GM23338 (cell line): ENCODE data around the gene SHISA7. TPM values are rescaled to one million over a fixed set of nuclear protein-coding genes. Genes with fewer than 3 reads are reported as not detected.

Experiments
- ATAC-seq: fragments of 200-7000 bp; cut with Tn5 transposase; 3 replicates; pipeline ENCODE4 v1.9.1; 2020
- DNase-seq: peaks from one replicate; pipeline ENCODE4 v3.0.0-alpha.2; 2015; ENCODE audit warnings: low spot score
- H2AFZ ChIP-seq: fragments of 200-600 bp; sonication (generic); 2 replicates; pipeline ENCODE4 v1.8.0; 2016; ENCODE audit warnings: antibody characterized with exemption, mild to moderate bottlenecking, moderate library complexity
- H3F3A ChIP-seq: fragments of 200-600 bp; sonication (generic); replicated peaks from 2 replicates; pipeline ENCODE4 v1.8.0; 2017; ENCODE audit warnings: antibody characterized with exemption, mixed run types, low read depth
- H3K27ac ChIP-seq: fragments of 200-600 bp; sonication (generic); 2 replicates; pipeline ENCODE4 v1.6.1; 2016; ENCODE audit warnings: low read depth
- H3K27me3 ChIP-seq: fragments of 200-600 bp; sonication (generic); 2 replicates; pipeline ENCODE4 v1.8.0; 2016; ENCODE audit warnings: mild to moderate bottlenecking, mixed run types, moderate library complexity; ENCODE audit not compliant: insufficient read depth
- H3K36me3 ChIP-seq: fragments of 200-600 bp; sonication (generic); 2 replicates; pipeline ENCODE4 v1.8.0; 2016; ENCODE audit warnings: mild to moderate bottlenecking; ENCODE audit not compliant: insufficient read depth
- H3K4me1 ChIP-seq: fragments of 200-600 bp; sonication (generic); 2 replicates; pipeline ENCODE4 v1.8.0; 2016; ENCODE audit warnings: mild to moderate bottlenecking, moderate library complexity; ENCODE audit not compliant: insufficient read depth
- H3K4me2 ChIP-seq: fragments of 200-600 bp; sonication (generic); 2 replicates; pipeline ENCODE4 v1.7.1; 2017; ENCODE audit warnings: mixed run types
- H3K4me3 ChIP-seq: fragments of 200-600 bp; sonication (generic); 2 replicates; pipeline ENCODE4 v1.6.1; 2016; ENCODE audit warnings: mixed run types
- H3K79me2 ChIP-seq: fragments of 200-600 bp; sonication (generic); replicated peaks from 2 replicates; pipeline ENCODE4 v1.8.0; 2017; ENCODE audit warnings: mild to moderate bottlenecking; ENCODE audit not compliant: insufficient read depth
- H3K9me2 ChIP-seq: fragments of 200-600 bp; sonication (generic); 2 replicates; pipeline ENCODE4 v1.8.0; 2017; ENCODE audit not compliant: insufficient read depth
- H4K20me1 ChIP-seq: fragments of 200-600 bp; sonication (generic); replicated peaks from 2 replicates; pipeline ENCODE4 v1.8.0; 2017; ENCODE audit warnings: mild to moderate bottlenecking; ENCODE audit not compliant: insufficient read depth
- H3K27ac Mint-ChIP-seq: 2 replicates; pipeline ENCODE4 v1.8.0; 2020; ENCODE audit warnings: inconsistent platforms, mild to moderate bottlenecking, moderate library complexity, mixed read lengths
- H3K27me3 Mint-ChIP-seq: 3 replicates; pipeline ENCODE4 v1.8.0; 2022; ENCODE audit warnings: low read depth, mild to moderate bottlenecking, moderate library complexity, mixed read lengths, inconsistent platforms; ENCODE audit not compliant: insufficient read depth, poor library complexity
- H3K36me3 Mint-ChIP-seq: 3 replicates; pipeline ENCODE4 v1.8.0; 2021; ENCODE audit warnings: low read depth, mild to moderate bottlenecking, inconsistent platforms, moderate library complexity, mixed read lengths
- H3K4me1 Mint-ChIP-seq: 3 replicates; pipeline ENCODE4 v1.8.0; 2020; ENCODE audit warnings: mild to moderate bottlenecking, inconsistent platforms, mixed read lengths
- H3K4me3 Mint-ChIP-seq: 3 replicates; pipeline ENCODE4 v1.8.0; 2021; ENCODE audit warnings: moderate library complexity, mild to moderate bottlenecking, inconsistent platforms, mixed read lengths
- H3K9me3 Mint-ChIP-seq: 3 replicates; pipeline ENCODE4 v1.8.0; 2020; ENCODE audit warnings: moderate library complexity, mild to moderate bottlenecking, inconsistent platforms, mixed read lengths
- CREB1 ChIP-seq: fragments of 250-450 bp; sonication (Bioruptor Pico); IDR thresholded peaks from 2 replicates; pipeline ENCODE4 v1.5.0; 2020; ENCODE audit warnings: low read depth, mild to moderate bottlenecking, moderate library complexity
- EZH2 ChIP-seq: fragments of 200-600 bp; sonication (generic); IDR thresholded peaks from one replicate; pipeline ENCODE4 v1.8.0; 2017; ENCODE audit warnings: antibody characterized with exemption, mild to moderate bottlenecking, low read depth; ENCODE audit not compliant: unreplicated experiment
- EZH2phosphoT487 ChIP-seq: fragments of 200-600 bp; sonication (generic); IDR thresholded peaks from one replicate; pipeline ENCODE4 v1.8.1; 2018; ENCODE audit warnings: antibody characterized with exemption; ENCODE audit not compliant: unreplicated experiment
- JUNB ChIP-seq: IDR thresholded peaks from one replicate; pipeline ENCODE4 v1.6.1; 2016; ENCODE audit warnings: antibody characterized with exemption; ENCODE audit not compliant: unreplicated experiment
- NANOG ChIP-seq: IDR thresholded peaks from 2 replicates; pipeline ENCODE4 v1.6.1; 2016; ENCODE audit warnings: antibody characterized with exemption, borderline replicate concordance
- POLR2AphosphoS5 ChIP-seq: IDR thresholded peaks from 2 replicates; pipeline ENCODE4 v1.6.1; 2016; ENCODE audit warnings: antibody characterized with exemption, low read depth
- STAT1 ChIP-seq: IDR thresholded peaks from one replicate; pipeline ENCODE4 v1.6.1; 2016; ENCODE audit warnings: antibody characterized with exemption; ENCODE audit not compliant: unreplicated experiment
- ZNF114 ChIP-seq: fragments of 250-450 bp; sonication (Bioruptor Pico); IDR thresholded peaks from 2 replicates; pipeline ENCODE4 v1.5.0; 2020; ENCODE audit warnings: mild to moderate bottlenecking, moderate library complexity
- ZNF331 ChIP-seq: fragments of 250-450 bp; sonication (Bioruptor Pico); IDR thresholded peaks from 2 replicates; pipeline ENCODE4 v1.5.0; 2020; ENCODE audit warnings: low read depth, mild to moderate bottlenecking, moderate library complexity
- polyA plus RNA-seq: library from polyadenylated mRNA; unstranded; fragments of >200 nt; fragmentation: Nextera tagmentation; extraction: Ambion mirVana; gene quantifications from 2 replicates; pipeline ENCODE4 v1.2.1, GENCODE V29; 2016
- total RNA-seq: library from RNA; depleted of rRNA; stranded (reverse); fragments of >200 nt; shearing (Covaris generic); gene quantifications from 2 replicates; pipeline ENCODE4 v1.2.3, GENCODE V29; 2014
- TF ChIP-seq, protein P1 (sequence below): IDR thresholded peaks from one replicate; pipeline ENCODE4 v1.6.1; 2018; ENCODE audit warnings: antibody characterized with exemption; ENCODE audit not compliant: unreplicated experiment
- TF ChIP-seq, protein P2 (sequence below): fragments of 250-450 bp; sonication (Bioruptor Pico); IDR thresholded peaks from 2 replicates; pipeline ENCODE4 v1.5.0; 2020; ENCODE audit warnings: mild to moderate bottlenecking, moderate library complexity
- TF ChIP-seq, protein P3 (sequence below): IDR thresholded peaks from 2 replicates; pipeline ENCODE4 v1.6.1; 2016; ENCODE audit warnings: antibody characterized with exemption
- TF ChIP-seq, protein P4 (sequence below), 2 experiments: fragments of 200-600 bp in 1 of 2; sonication (generic) in 1 of 2; conservative IDR thresholded peaks; 2 replicates each; pipeline versions ENCODE4 v1.5.1 to v1.6.1; 2016 to 2017; ENCODE audit warnings: antibody characterized with exemption in 2 of 2, low read depth in 2 of 2, mild to moderate bottlenecking in 2 of 2, moderate library complexity in 1 of 2

Gene SHISA7
- total and polyA plus RNA-seq, 2 experiments from 2014 or later, result 0.32 to 1.4 TPM

- Histone ChIP-seq H2AFZ (no peak overlapping the region), H3K4me2 (no peak overlapping the region), H3K27me3 (no peaks in the 10 kb centered on the region), H3F3A (peaks cover 22% of the 10 kb centered on the region), H3K9me2 (no peaks in the 10 kb centered on the region), H3K79me2 (no peaks in the 10 kb centered on the region), H3K4me1 (peaks cover 13% of the 10 kb centered on the region; the same call in 1 of the 2 replicates), H3K4me3 (no peak overlapping the region), H3K27ac (no peak overlapping the region), H4K20me1 (no peaks in the 10 kb centered on the region), H3K36me3 (no peaks in the 10 kb centered on the region)
- Mint-ChIP-seq H3K4me3 (no peak overlapping the region), H3K4me1 (peaks cover 16% of the 10 kb centered on the region), H3K9me3 (no peaks in the 10 kb centered on the region), H3K36me3 (no peaks in the 10 kb centered on the region), H3K27me3 (peaks cover 14% of the 10 kb centered on the region), H3K27ac (no peak overlapping the region)
- DNase-seq (no peak), ATAC-seq (no peak)
- TF ChIP-seq STAT1 (no peak), ZNF114 (CRISPR knock-in tag) (no peak), EZH2 (no peak), JUNB (no peak), CREB1 (CRISPR knock-in tag) (no peak), EZH2phosphoT487 (no peak), NANOG (no peak), ZNF331 (CRISPR knock-in tag) (no peak), POLR2AphosphoS5 (no peak)
- TF ChIP-seq, protein P1, sequence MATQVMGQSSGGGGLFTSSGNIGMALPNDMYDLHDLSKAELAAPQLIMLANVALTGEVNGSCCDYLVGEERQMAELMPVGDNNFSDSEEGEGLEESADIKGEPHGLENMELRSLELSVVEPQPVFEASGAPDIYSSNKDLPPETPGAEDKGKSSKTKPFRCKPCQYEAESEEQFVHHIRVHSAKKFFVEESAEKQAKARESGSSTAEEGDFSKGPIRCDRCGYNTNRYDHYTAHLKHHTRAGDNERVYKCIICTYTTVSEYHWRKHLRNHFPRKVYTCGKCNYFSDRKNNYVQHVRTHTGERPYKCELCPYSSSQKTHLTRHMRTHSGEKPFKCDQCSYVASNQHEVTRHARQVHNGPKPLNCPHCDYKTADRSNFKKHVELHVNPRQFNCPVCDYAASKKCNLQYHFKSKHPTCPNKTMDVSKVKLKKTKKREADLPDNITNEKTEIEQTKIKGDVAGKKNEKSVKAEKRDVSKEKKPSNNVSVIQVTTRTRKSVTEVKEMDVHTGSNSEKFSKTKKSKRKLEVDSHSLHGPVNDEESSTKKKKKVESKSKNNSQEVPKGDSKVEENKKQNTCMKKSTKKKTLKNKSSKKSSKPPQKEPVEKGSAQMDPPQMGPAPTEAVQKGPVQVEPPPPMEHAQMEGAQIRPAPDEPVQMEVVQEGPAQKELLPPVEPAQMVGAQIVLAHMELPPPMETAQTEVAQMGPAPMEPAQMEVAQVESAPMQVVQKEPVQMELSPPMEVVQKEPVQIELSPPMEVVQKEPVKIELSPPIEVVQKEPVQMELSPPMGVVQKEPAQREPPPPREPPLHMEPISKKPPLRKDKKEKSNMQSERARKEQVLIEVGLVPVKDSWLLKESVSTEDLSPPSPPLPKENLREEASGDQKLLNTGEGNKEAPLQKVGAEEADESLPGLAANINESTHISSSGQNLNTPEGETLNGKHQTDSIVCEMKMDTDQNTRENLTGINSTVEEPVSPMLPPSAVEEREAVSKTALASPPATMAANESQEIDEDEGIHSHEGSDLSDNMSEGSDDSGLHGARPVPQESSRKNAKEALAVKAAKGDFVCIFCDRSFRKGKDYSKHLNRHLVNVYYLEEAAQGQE, result no peak
- TF ChIP-seq, protein P2, sequence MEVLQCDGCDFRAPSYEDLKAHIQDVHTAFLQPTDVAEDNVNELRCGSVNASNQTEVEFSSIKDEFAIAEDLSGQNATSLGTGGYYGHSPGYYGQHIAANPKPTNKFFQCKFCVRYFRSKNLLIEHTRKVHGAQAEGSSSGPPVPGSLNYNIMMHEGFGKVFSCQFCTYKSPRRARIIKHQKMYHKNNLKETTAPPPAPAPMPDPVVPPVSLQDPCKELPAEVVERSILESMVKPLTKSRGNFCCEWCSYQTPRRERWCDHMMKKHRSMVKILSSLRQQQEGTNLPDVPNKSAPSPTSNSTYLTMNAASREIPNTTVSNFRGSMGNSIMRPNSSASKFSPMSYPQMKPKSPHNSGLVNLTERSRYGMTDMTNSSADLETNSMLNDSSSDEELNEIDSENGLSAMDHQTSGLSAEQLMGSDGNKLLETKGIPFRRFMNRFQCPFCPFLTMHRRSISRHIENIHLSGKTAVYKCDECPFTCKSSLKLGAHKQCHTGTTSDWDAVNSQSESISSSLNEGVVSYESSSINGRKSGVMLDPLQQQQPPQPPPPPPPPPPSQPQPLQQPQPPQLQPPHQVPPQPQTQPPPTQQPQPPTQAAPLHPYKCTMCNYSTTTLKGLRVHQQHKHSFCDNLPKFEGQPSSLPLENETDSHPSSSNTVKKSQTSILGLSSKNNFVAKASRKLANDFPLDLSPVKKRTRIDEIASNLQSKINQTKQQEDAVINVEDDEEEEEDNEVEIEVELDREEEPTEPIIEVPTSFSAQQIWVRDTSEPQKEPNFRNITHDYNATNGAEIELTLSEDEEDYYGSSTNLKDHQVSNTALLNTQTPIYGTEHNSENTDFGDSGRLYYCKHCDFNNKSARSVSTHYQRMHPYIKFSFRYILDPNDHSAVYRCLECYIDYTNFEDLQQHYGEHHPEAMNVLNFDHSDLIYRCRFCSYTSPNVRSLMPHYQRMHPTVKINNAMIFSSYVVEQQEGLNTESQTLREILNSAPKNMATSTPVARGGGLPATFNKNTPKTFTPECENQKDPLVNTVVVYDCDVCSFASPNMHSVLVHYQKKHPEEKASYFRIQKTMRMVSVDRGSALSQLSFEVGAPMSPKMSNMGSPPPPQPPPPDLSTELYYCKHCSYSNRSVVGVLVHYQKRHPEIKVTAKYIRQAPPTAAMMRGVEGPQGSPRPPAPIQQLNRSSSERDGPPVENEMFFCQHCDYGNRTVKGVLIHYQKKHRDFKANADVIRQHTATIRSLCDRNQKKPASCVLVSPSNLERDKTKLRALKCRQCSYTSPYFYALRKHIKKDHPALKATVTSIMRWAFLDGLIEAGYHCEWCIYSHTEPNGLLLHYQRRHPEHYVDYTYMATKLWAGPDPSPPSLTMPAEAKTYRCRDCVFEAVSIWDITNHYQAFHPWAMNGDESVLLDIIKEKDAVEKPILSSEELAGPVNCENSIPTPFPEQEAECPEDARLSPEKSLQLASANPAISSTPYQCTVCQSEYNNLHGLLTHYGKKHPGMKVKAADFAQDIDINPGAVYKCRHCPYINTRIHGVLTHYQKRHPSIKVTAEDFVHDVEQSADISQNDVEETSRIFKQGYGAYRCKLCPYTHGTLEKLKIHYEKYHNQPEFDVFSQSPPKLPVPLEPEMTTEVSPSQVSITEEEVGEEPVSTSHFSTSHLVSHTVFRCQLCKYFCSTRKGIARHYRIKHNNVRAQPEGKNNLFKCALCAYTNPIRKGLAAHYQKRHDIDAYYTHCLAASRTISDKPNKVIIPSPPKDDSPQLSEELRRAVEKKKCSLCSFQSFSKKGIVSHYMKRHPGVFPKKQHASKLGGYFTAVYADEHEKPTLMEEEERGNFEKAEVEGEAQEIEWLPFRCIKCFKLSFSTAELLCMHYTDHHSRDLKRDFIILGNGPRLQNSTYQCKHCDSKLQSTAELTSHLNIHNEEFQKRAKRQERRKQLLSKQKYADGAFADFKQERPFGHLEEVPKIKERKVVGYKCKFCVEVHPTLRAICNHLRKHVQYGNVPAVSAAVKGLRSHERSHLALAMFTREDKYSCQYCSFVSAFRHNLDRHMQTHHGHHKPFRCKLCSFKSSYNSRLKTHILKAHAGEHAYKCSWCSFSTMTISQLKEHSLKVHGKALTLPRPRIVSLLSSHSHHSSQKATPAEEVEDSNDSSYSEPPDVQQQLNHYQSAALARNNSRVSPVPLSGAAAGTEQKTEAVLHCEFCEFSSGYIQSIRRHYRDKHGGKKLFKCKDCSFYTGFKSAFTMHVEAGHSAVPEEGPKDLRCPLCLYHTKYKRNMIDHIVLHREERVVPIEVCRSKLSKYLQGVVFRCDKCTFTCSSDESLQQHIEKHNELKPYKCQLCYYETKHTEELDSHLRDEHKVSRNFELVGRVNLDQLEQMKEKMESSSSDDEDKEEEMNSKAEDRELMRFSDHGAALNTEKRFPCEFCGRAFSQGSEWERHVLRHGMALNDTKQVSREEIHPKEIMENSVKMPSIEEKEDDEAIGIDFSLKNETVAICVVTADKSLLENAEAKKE (CRISPR knock-in tag), result no peak
- TF ChIP-seq, protein P3, sequence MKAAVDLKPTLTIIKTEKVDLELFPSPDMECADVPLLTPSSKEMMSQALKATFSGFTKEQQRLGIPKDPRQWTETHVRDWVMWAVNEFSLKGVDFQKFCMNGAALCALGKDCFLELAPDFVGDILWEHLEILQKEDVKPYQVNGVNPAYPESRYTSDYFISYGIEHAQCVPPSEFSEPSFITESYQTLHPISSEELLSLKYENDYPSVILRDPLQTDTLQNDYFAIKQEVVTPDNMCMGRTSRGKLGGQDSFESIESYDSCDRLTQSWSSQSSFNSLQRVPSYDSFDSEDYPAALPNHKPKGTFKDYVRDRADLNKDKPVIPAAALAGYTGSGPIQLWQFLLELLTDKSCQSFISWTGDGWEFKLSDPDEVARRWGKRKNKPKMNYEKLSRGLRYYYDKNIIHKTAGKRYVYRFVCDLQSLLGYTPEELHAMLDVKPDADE, result no peak
- TF ChIP-seq, protein P4, sequence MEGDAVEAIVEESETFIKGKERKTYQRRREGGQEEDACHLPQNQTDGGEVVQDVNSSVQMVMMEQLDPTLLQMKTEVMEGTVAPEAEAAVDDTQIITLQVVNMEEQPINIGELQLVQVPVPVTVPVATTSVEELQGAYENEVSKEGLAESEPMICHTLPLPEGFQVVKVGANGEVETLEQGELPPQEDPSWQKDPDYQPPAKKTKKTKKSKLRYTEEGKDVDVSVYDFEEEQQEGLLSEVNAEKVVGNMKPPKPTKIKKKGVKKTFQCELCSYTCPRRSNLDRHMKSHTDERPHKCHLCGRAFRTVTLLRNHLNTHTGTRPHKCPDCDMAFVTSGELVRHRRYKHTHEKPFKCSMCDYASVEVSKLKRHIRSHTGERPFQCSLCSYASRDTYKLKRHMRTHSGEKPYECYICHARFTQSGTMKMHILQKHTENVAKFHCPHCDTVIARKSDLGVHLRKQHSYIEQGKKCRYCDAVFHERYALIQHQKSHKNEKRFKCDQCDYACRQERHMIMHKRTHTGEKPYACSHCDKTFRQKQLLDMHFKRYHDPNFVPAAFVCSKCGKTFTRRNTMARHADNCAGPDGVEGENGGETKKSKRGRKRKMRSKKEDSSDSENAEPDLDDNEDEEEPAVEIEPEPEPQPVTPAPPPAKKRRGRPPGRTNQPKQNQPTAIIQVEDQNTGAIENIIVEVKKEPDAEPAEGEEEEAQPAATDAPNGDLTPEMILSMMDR (conservative IDR thresholded peaks at IDR 0.05; ENCODE audit: low read depth in 2 of 2), result no peak
These were observed 28.2 kb upstream of the SHISA7 start for GRCh38 chr19:55471266-55471665.
